WTC11 (cell line): ENCODE data around the gene CES3.

Experiments
- CREB1 ChIP-seq: sonication (generic); formaldehyde crosslinking; IDR thresholded peaks from 2 replicates; pipeline ENCODE4 v1.8.0; 2023; ENCODE audit warnings: mild to moderate bottlenecking, missing genetic modification reagents
- JUN ChIP-seq: sonication (generic); formaldehyde crosslinking; IDR thresholded peaks from 2 replicates; pipeline ENCODE4 v1.8.0; 2023; ENCODE audit warnings: mild to moderate bottlenecking, missing genetic modification reagents
- TCF7 ChIP-seq: sonication (generic); formaldehyde crosslinking; IDR thresholded peaks from 2 replicates; pipeline ENCODE4 v1.8.0; 2022; ENCODE audit warnings: mild to moderate bottlenecking, low read depth, missing genetic modification reagents, moderate library complexity
- ZNF232 ChIP-seq: sonication (generic); formaldehyde crosslinking; IDR thresholded peaks from 2 replicates; pipeline ENCODE4 v1.8.0; 2022; ENCODE audit warnings: mild to moderate bottlenecking, missing genetic modification reagents
- TF ChIP-seq, protein P1 (sequence below): fragments of 200-600 bp; IDR thresholded peaks from 2 replicates; pipeline ENCODE4 v1.8.0; 2022; ENCODE audit warnings: antibody characterized with exemption

DNA sequence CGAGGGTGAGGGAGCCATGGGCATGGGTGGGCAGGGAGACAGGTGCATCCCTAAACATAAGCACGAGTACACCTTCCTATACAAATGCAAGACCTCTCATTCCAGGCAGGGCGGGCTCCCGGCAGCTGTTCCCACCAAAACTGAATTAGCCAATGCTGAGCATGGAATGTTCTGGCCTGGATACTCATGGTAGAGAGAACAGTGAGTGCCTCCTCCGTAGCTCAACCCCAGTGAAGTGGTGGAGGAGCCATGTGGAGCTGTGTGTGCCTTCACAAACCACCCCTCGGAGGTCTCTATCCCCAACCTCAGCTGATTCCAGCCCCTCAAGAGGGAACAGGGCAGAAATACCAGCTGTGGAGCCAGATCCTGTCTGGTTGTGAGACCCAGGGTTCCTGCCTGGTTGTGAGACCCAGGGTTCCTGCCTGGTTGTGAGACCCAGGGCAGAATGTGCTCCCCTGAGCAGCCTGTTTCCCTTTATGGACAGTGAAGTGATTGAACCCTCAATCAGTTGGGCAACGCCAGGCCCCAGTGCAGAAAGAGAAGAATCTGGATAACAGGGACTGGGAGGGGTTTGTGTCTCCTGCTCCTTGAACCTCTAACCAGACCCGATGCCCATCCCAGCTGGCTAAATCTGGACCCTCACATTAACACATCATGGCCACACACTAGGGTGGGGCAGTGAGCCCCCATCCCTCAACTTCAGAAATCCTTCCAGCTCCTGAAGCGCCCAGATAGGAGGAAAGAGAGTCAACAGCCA is 40.0 kb upstream of the CES3 start:
- no peak for TF ChIP-seq CREB1 (CRISPR knock-in tag)
- TF ChIP-seq, protein P1, sequence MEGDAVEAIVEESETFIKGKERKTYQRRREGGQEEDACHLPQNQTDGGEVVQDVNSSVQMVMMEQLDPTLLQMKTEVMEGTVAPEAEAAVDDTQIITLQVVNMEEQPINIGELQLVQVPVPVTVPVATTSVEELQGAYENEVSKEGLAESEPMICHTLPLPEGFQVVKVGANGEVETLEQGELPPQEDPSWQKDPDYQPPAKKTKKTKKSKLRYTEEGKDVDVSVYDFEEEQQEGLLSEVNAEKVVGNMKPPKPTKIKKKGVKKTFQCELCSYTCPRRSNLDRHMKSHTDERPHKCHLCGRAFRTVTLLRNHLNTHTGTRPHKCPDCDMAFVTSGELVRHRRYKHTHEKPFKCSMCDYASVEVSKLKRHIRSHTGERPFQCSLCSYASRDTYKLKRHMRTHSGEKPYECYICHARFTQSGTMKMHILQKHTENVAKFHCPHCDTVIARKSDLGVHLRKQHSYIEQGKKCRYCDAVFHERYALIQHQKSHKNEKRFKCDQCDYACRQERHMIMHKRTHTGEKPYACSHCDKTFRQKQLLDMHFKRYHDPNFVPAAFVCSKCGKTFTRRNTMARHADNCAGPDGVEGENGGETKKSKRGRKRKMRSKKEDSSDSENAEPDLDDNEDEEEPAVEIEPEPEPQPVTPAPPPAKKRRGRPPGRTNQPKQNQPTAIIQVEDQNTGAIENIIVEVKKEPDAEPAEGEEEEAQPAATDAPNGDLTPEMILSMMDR: no peak
- TF ChIP-seq JUN (CRISPR knock-in tag): no peak
- TF ChIP-seq ZNF232: no peak
- no peak for TF ChIP-seq TCF7 (CRISPR knock-in tag)
